Fibroblast of villous mesenchyme (primary cell): Measurements from ENCODE around the gene RETN. TPM values are rescaled to one million over a fixed set of nuclear protein-coding genes. Genes with fewer than 3 reads are reported as not detected.

ENCODE experiments used
- DNase-seq: peaks from one replicate; pipeline ENCODE4 v3.0.0-alpha.2; 2010; ENCODE audit warnings: low read depth
- H3K4me3 ChIP-seq: 2 replicates; pipeline ENCODE4 v1.5.1; 2011; ENCODE audit warnings: low read depth, mild to moderate bottlenecking, low read length
- CTCF ChIP-seq: IDR thresholded peaks from 2 replicates; pipeline ENCODE4 v1.5.1; 2012; ENCODE audit warnings: low read depth, mild to moderate bottlenecking, low read length; ENCODE audit not compliant: insufficient read depth
- total RNA-seq: library from RNA; depleted of rRNA; stranded (reverse); fragments of >200 nt; gene quantifications from 2 replicates; pipeline ENCODE4 v1.2.3, GENCODE V29; 2012

The RETN gene
- total RNA-seq, 1 donor: not detected

GRCh38 chr19:7650148-7650547 is 18.7 kb upstream of the RETN start:
- TF ChIP-seq CTCF: no peak
- DNase-seq: no peak
- H3K4me3 ChIP-seq: no peak overlapping the region

DNA sequence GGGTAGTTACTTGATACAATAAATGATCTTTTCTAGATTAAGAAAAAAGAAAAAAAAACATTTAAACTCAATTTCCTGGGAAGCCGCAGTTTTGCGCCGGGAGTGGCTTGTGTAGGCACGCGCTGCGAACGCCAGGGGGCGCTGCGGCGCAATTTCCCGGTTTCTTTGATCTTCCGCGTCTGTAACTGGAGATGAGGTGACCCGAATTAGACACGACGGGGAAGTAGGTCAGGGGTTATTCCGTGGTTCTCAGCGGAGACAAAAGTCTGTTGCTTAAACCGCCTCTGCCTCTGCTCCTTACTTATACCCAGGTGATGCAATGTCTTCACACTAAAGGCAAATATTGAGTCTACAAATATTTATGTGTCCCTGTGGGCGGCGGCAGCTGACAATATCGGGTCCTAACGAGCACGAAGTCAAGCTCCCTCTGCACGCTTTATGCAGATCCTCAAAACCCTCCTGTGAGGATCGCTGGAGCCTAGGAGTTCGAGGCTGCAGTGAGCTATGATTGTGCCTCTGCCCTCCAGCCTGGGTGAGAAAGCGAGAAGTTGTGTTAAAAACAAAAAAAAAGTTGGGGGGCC is 16.7 kb upstream of the RETN start:
- H3K4me3 ChIP-seq: peak overlapping the region; percentile 33
- peak; percentile 88 for TF ChIP-seq CTCF
- peak; percentile 88 for DNase-seq

DNA sequence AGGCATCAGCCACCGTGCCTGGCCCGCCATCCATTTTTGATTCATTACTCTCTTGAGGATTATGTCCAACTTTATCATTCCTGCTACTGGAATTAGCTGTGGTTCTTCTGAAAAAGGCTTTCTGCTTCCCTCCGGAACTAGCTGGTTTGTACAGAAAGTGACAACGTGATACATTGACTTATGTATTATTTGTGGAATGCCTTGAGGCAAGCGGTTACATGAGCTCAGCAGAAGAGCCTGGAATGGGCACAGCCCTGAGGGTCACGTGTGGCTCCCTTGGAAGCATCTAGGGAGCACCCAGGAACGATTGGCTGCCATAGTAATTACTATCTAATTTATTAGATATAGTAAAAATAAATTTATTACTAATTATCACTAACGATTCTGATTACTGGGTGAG is 14.4 kb upstream of the RETN start:
- no peak for TF ChIP-seq CTCF
- no peak for DNase-seq
- H3K4me3 ChIP-seq: no peak overlapping the region

DNA sequence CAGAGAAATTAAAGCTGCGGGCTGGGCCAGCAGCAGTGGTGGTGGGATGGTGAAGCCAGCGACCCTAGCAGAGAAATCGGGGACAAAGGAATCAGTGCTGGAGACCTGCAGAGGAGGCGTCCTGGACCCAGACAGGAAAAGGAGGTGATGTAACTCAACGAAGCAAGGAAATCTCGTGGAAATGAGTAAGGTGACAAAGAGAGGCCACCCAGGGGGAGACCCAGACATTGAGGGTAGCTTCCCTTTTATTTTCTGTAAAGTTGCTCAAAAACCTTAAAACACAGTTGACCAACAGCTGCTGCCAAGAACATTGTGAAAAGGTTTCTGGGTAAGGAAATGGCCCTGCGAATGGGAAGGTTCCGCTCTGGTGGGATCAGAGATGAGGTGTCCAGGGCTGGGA is 13.3 kb upstream of the RETN start:
- no peak for TF ChIP-seq CTCF
- DNase-seq: no peak
- H3K4me3 ChIP-seq: no peak overlapping the region

DNA sequence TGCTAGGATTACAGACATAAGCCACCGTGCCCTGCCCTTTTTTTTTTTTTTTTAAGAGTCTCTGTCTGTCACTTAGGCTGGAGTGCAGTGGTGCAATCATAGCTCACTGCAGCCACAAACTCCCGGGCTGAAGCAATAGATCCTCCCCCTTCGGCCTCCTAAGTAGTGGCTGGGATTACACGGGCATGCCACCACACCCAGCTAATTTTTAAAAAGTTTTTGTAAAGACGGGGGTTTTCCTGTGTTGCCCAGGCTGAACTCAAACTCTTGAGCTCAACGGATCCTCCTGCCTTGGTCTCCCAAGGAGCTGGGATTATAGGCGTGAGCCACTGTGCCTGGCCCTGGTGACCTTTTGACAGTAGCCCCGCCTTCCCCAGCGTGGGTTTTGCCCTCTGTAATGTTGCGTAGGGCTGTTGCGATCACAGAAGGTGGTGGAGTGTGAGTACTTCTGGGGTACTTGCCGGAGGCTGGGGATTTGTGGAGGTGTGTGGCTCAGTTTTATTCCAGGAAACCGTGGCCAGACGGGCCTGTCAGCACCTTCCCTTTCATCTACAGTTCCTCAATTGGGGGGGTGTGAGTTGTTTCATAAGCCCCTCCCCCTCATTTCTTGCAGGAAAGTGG is 11.6 kb upstream of the RETN start:
- DNase-seq: peak; percentile 58
- TF ChIP-seq CTCF: no peak
- H3K4me3 ChIP-seq: no peak overlapping the region

DNA sequence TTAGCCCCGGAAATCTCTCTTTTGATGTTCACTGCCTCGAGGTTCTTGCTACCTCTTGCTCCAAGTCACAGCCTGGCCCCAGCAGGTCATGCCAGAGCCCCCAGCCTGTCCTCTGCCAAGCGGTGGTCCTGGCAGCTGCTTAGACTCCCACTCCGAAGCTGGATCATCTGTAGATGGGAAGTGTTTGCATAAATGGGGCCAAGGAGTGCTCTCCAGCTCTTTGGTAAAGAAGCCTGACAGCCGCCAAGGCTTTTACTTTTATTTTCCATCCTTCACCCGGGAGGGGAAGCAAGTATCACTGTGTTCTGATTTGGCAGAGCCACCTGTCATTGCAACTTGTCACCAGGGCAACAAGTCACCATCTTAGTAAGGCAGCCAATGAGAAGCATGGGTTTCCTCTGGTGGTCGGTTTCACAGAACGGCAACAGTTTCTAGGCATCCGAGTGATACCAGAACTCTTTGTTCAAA is 10.6 kb upstream of the RETN start:
- TF ChIP-seq CTCF: no peak
- H3K4me3 ChIP-seq: no peak overlapping the region
- DNase-seq: no peak
